Fibroblast of lung (primary cell): Measurements from ENCODE around the gene C1QTNF8. TPM values are rescaled to one million over a fixed set of nuclear protein-coding genes. Genes with fewer than 3 reads are reported as not detected.

Source experiments
- DNase-seq, 2 donors: peaks; one replicate each; pipeline versions ENCODE4 v3.0.0 to v3.0.0-alpha.2; 2010; ENCODE audit warnings: low read depth in 2 of 2
- H2AFZ ChIP-seq: 2 replicates; pipeline ENCODE4 v1.5.1; 2012; ENCODE audit warnings: low read length, control low read depth, inconsistent platforms
- H3K27ac ChIP-seq: 2 replicates; pipeline ENCODE4 v1.5.1; 2011; ENCODE audit warnings: low read length, control low read depth; ENCODE audit not compliant: insufficient read depth
- H3K27me3 ChIP-seq: 2 replicates; pipeline ENCODE4 v1.5.1; 2011; ENCODE audit warnings: mild to moderate bottlenecking, low read length; ENCODE audit not compliant: control insufficient read depth, insufficient read depth
- H3K36me3 ChIP-seq: 2 replicates; pipeline ENCODE4 v1.5.1; 2011; ENCODE audit warnings: low read length; ENCODE audit not compliant: control insufficient read depth, insufficient read depth
- H3K4me1 ChIP-seq: 2 replicates; pipeline ENCODE4 v1.5.1; 2011; ENCODE audit warnings: low read length; ENCODE audit not compliant: control insufficient read depth, insufficient read depth; ENCODE audit errors: extremely low read depth
- H3K4me2 ChIP-seq: 2 replicates; pipeline ENCODE4 v1.5.1; 2011; ENCODE audit warnings: low read length, control low read depth; ENCODE audit not compliant: insufficient read depth; ENCODE audit errors: extremely low read depth
- H3K4me3 ChIP-seq, 4 experiments: fragments of 200-600 bp in 1 of 4; sonication (generic) in 1 of 4; replicated peaks in 1 of 4; 2 replicates each; pipeline ENCODE4 v1.5.1; 2011 to 2016; ENCODE audit warnings: low read length in 4 of 4, low read depth in 3 of 4, mild to moderate bottlenecking in 3 of 4, control low read depth in 2 of 4, inconsistent platforms in 1 of 4, mixed read lengths in 1 of 4; ENCODE audit not compliant: insufficient read depth in 1 of 4; ENCODE audit errors: control extremely low read depth in 1 of 4
- H3K79me2 ChIP-seq: 2 replicates; pipeline ENCODE4 v1.5.1; 2012; ENCODE audit warnings: mild to moderate bottlenecking, low read length, inconsistent platforms; ENCODE audit not compliant: control insufficient read depth, insufficient read depth
- H3K9ac ChIP-seq: 2 replicates; pipeline ENCODE4 v1.5.1; 2011; ENCODE audit warnings: mild to moderate bottlenecking, low read length, control low read depth; ENCODE audit not compliant: insufficient read depth
- H3K9me3 ChIP-seq: 2 replicates; pipeline ENCODE4 v1.5.1; 2012; ENCODE audit warnings: low read depth, low read length; ENCODE audit not compliant: control insufficient read depth, insufficient read depth
- H4K20me1 ChIP-seq: 2 replicates; pipeline ENCODE4 v1.5.1; 2011; ENCODE audit warnings: low read length; ENCODE audit not compliant: control insufficient read depth, insufficient read depth; ENCODE audit errors: extremely low read depth
- EZH2 ChIP-seq: IDR thresholded peaks from 2 replicates; pipeline ENCODE4 v1.5.1; 2012; ENCODE audit warnings: low read length, control low read depth, mild to moderate bottlenecking; ENCODE audit errors: missing control alignments
- polyA plus RNA-seq, 2 donors: library from polyadenylated mRNA; depleted of rRNA in 1 of 2; stranded (reverse) in 1 of 2; unstranded in 1 of 2; fragments of >200 nt; gene quantifications; 2 replicates each; pipeline ENCODE4 v1.2.1, GENCODE V29; 2011 to 2012; ENCODE audit warnings: missing spikeins in 1 of 2
- total RNA-seq: library from RNA; depleted of rRNA; stranded (reverse); fragments of >200 nt; gene quantifications from 2 replicates; pipeline ENCODE4 v1.2.1, GENCODE V29; 2014
- TF ChIP-seq, protein P1 (sequence below), 2 donors: IDR thresholded peaks in 1 of 2; conservative IDR thresholded peaks in 1 of 2; 1 replicate in 1 of 2; 2 replicates in 1 of 2; pipeline ENCODE4 v1.5.1; 2011 to 2012; ENCODE audit warnings: low read length in 2 of 2, control low read depth in 1 of 2, inconsistent platforms in 1 of 2, low read depth in 1 of 2, mild to moderate bottlenecking in 1 of 2

Gene C1QTNF8
- total and polyA plus RNA-seq, 2 donors (not counting 1 experiment from before 2014, with no cell fraction given): not detected

DNA sequence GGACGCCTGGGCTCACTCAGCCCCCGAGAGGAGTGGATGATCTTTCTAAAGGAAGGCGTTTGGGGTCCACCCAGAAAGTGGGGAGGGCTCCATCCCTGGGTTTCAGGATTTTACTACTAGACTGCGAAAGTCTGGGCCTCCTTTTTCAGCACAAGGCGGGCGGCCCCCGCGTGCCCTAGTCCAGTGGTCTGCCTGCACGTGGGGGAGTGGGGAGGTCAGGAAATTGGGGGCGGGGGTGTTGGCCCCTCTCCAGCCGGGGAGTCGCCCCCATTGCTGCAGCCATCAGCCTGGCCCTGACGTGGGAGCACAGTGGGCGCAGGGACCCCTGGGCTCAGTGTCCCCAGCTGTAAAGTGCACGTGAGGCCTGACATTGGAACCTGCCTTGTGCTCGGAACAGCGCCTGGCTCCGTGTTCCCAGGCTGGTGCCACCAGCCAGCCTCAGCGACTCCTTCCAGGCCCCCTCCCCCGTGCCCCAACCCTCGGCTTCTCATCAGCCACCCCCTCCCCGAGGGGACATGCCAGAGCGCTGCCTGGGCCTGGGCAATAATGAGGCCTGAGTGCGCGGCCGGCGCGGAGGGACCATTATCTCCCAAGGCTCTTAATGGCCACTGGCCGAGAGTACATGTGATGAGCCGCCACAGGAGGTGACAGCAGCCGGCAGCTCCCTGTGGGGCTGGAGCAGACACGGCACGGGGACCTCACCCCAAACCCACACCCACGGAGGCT is 2.4 kb upstream of the C1QTNF8 start:
- H3K4me3 ChIP-seq: no peak overlapping the region
- no peaks in the 10 kb centered on the region for H3K36me3 ChIP-seq
- H3K4me2 ChIP-seq: no peak overlapping the region
- no peaks in the 10 kb centered on the region for H4K20me1 ChIP-seq
- TF ChIP-seq, protein P1, sequence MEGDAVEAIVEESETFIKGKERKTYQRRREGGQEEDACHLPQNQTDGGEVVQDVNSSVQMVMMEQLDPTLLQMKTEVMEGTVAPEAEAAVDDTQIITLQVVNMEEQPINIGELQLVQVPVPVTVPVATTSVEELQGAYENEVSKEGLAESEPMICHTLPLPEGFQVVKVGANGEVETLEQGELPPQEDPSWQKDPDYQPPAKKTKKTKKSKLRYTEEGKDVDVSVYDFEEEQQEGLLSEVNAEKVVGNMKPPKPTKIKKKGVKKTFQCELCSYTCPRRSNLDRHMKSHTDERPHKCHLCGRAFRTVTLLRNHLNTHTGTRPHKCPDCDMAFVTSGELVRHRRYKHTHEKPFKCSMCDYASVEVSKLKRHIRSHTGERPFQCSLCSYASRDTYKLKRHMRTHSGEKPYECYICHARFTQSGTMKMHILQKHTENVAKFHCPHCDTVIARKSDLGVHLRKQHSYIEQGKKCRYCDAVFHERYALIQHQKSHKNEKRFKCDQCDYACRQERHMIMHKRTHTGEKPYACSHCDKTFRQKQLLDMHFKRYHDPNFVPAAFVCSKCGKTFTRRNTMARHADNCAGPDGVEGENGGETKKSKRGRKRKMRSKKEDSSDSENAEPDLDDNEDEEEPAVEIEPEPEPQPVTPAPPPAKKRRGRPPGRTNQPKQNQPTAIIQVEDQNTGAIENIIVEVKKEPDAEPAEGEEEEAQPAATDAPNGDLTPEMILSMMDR (conservative IDR thresholded peaks at IDR 0.05 in 1 of 2, IDR thresholded peaks at IDR 0.05 in 1 of 2; ENCODE audit: low read depth in 1 of 2, low read length in 2 of 2): no peak
- no peak for TF ChIP-seq EZH2
- no peak overlapping the region for H3K27ac ChIP-seq
- no peaks in the 10 kb centered on the region for H3K79me2 ChIP-seq
- H3K27me3 ChIP-seq: no peaks in the 10 kb centered on the region
- no peak overlapping the region for H2AFZ ChIP-seq
- no peak for DNase-seq
- H3K9me3 ChIP-seq: no peaks in the 10 kb centered on the region
- H3K9ac ChIP-seq: no peak overlapping the region
- H3K4me1 ChIP-seq: no peaks in the 10 kb centered on the region

DNA sequence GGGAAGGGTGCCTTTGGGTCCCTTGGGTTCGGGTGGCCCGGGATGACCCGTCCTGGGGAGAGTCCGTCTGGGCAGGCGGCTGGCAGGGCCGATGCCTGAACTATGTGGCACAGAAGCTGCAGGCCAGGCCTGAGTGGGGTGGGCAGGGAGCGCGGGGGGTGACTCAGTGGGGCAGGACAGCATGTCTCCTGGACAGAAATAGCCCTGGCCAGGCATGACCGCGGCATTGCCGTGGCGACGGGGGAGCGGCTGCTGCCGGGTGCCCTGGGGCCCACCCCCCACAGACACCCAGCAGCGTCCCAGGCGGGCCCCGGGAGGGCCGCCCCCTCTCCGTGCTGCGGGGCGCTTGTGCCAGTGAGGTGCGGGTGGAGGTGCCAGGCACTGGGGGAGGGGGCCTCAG is 1.8 kb upstream of the C1QTNF8 start:
- Histone ChIP-seq H3K27me3 (no peaks in the 10 kb centered on the region), H3K9ac (no peak overlapping the region), H3K4me2 (no peak overlapping the region), H3K4me1 (no peaks in the 10 kb centered on the region), H3K27ac (no peak overlapping the region), H3K9me3 (no peaks in the 10 kb centered on the region), H3K36me3 (no peaks in the 10 kb centered on the region), H4K20me1 (no peaks in the 10 kb centered on the region), H2AFZ (no peak overlapping the region), H3K4me3 (no peak overlapping the region), H3K79me2 (no peaks in the 10 kb centered on the region)
- DNase-seq: no peak
- no peak for TF ChIP-seq EZH2
- TF ChIP-seq, protein P1 (conservative IDR thresholded peaks at IDR 0.05 in 1 of 2, IDR thresholded peaks at IDR 0.05 in 1 of 2; ENCODE audit: low read depth in 1 of 2, low read length in 2 of 2): no peak

DNA sequence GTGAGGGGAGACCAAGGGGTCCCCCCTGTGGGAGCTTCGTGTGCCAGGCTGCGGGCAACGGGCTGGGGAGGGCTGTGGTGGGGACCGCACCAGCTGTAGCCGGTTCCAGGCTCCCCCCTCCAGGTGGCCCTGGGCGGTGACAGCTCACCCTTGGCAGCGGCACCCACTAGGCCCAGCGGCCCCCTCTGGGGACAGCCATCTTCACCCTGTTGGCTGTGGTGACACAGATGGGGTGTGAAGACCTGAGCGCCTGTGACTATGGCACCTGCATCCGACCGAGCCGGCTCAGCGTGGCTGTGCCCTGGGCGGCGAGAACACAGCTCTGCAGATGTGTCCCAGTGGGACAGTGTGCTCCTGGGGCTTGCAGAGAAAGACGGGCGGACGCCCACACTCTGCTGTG is 1.1 kb upstream of the C1QTNF8 start:
- TF ChIP-seq, protein P1 (conservative IDR thresholded peaks at IDR 0.05 in 1 of 2, IDR thresholded peaks at IDR 0.05 in 1 of 2; ENCODE audit: low read depth in 1 of 2, low read length in 2 of 2): no peak
- no peak for TF ChIP-seq EZH2

More for the DNA sequence above, 1.1 kb upstream of the C1QTNF8 start:
- H3K27me3 ChIP-seq: no peaks in the 10 kb centered on the region
- no peaks in the 10 kb centered on the region for H3K79me2 ChIP-seq
- no peak for DNase-seq
- no peak overlapping the region for H3K9ac ChIP-seq
- H2AFZ ChIP-seq: no peak overlapping the region
- no peak overlapping the region for H3K4me3 ChIP-seq
- H4K20me1 ChIP-seq: no peaks in the 10 kb centered on the region
- H3K9me3 ChIP-seq: no peaks in the 10 kb centered on the region
- no peak overlapping the region for H3K4me2 ChIP-seq
- no peaks in the 10 kb centered on the region for H3K4me1 ChIP-seq
- H3K27ac ChIP-seq: no peak overlapping the region
- no peaks in the 10 kb centered on the region for H3K36me3 ChIP-seq
